ENCODE data around the gene RPH3AL.

DNA sequence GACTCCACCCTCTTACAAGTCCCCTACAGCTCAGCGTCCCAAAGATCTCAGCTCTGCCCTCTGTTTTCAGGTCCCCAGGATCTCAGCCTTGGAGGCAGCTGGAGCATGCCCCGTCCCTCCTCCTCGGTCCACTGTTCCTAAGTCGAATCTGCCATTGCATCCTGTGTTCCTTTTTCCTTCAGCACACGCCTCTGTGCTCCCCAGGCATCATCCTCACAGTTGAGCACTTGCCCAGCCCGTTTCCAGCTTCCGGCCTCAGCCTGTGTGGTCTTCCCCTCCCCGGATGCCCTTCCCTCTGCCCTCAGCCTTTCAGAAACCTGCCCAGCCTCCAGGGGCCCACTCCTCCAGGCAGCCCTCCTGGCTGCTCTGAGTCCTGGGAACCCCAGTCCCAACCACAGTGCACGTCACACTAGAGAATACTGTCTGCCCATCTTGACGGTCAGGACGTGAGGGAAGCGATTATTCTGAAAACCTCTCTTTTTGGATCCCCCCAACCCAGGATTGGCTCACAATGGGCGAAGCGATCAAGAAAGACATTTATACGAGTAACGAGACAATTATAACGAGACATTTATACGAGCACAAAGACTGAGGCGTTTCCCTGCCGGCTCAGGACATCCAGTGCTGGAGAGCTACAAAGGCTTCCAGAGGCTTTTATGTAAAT lies 41.4 kb downstream of the RPH3AL start:
- TF ChIP-seq, protein P1, sequence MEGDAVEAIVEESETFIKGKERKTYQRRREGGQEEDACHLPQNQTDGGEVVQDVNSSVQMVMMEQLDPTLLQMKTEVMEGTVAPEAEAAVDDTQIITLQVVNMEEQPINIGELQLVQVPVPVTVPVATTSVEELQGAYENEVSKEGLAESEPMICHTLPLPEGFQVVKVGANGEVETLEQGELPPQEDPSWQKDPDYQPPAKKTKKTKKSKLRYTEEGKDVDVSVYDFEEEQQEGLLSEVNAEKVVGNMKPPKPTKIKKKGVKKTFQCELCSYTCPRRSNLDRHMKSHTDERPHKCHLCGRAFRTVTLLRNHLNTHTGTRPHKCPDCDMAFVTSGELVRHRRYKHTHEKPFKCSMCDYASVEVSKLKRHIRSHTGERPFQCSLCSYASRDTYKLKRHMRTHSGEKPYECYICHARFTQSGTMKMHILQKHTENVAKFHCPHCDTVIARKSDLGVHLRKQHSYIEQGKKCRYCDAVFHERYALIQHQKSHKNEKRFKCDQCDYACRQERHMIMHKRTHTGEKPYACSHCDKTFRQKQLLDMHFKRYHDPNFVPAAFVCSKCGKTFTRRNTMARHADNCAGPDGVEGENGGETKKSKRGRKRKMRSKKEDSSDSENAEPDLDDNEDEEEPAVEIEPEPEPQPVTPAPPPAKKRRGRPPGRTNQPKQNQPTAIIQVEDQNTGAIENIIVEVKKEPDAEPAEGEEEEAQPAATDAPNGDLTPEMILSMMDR (IDR thresholded peaks at IDR 0.05), result no peak
- TF ChIP-seq POLR2A (IDR thresholded peaks at IDR 0.05), result no peak

All from testis (tissue), 2 donors.